GM12878 (cell line): ENCODE data around the gene POLD2. TPM values are rescaled to one million over a fixed set of nuclear protein-coding genes. Genes with fewer than 3 reads are reported as not detected.

Experiments used
- ATAC-seq: fragments of 200-7000 bp; cut with Tn5 transposase; 3 replicates; pipeline ENCODE4 v1.9.1; 2020; ENCODE audit warnings: mild to moderate bottlenecking, moderate library complexity
- BruUV-seq: library from RNA; stranded (reverse); fragments of 400-500 nt; replicated peaks from 2 replicates; lab custom pipeline; 2021; lab: Mats Ljungman, UMichigan
- CTCF ChIA-PET: fragments of 300-600 bp; sonication (Branson Sonifier 250); formaldehyde crosslinking; extraction: SDS; loops from one replicate; lab custom pipeline; 2021; ENCODE audit warnings: inconsistent platforms; lab: Yijun Ruan, JAX
- POLR2A ChIA-PET: fragments of 350-600 bp; formaldehyde crosslinking; extraction: SDS; loops from one replicate; lab custom pipeline; 2021; ENCODE audit warnings: inconsistent platforms; lab: Charles Lee
- RAD21 ChIA-PET: fragments of 300-600 bp; sonication (Branson Sonifier 250); formaldehyde crosslinking; loops from one replicate; lab custom pipeline; 2023; ENCODE audit warnings: antibody characterized with exemption; ENCODE audit not compliant: unreplicated experiment; lab: Charles Lee
- SMC1A ChIA-PET: fragments of 300-600 bp; sonication (Branson Sonifier 250); formaldehyde crosslinking; loops from one replicate; lab custom pipeline; 2023; ENCODE audit not compliant: unreplicated experiment, uncharacterized antibody; lab: Charles Lee
- DNase-seq: peaks from one replicate; pipeline ENCODE4 v3.0.0-alpha.2; 2011; ENCODE audit warnings: low read depth, low spot score
- FAIRE-seq: peaks from 3 replicates; lab custom pipeline; 2011; peaks lifted over from hg19 to GRCh38; lab: Jason Lieb, UNC
- H2AFZ ChIP-seq: 2 replicates; pipeline ENCODE4 v1.6.0; 2011; ENCODE audit warnings: low read depth, low read length, control low read depth; ENCODE audit not compliant: control insufficient read depth
- H3K27ac ChIP-seq: 2 replicates; pipeline ENCODE4 v1.5.1; 2011; ENCODE audit warnings: control low read depth; ENCODE audit not compliant: control insufficient read depth, insufficient read depth
- H3K27me3 ChIP-seq, 2 experiments: replicated peaks in 1 of 2; 2 replicates each; pipeline versions ENCODE4 v1.6.0 to v1.6.1; 2011; ENCODE audit warnings: low read length in 1 of 2; ENCODE audit not compliant: control insufficient read depth in 2 of 2, insufficient read depth in 2 of 2
- H3K36me3 ChIP-seq, 2 experiments: 2 replicates each; pipeline ENCODE4 v1.5.1; 2011; ENCODE audit warnings: low read length in 1 of 2; ENCODE audit not compliant: control insufficient read depth in 2 of 2, insufficient read depth in 2 of 2
- H3K4me1 ChIP-seq: 2 replicates; pipeline ENCODE4 v1.6.1; 2011; ENCODE audit warnings: mild to moderate bottlenecking, low read length, moderate library complexity, mixed read lengths; ENCODE audit not compliant: control insufficient read depth, insufficient read depth
- H3K4me2 ChIP-seq: 2 replicates; pipeline ENCODE4 v1.6.0; 2011; ENCODE audit warnings: control low read depth; ENCODE audit not compliant: control insufficient read depth, insufficient read depth
- H3K4me3 ChIP-seq: fragments of 200-600 bp; sonication (generic); 2 replicates; pipeline ENCODE4 v1.5.1; 2016
- H3K79me2 ChIP-seq: 2 replicates; pipeline ENCODE4 v1.6.0; 2011; ENCODE audit warnings: low read length; ENCODE audit not compliant: control insufficient read depth, insufficient read depth
- H3K9ac ChIP-seq: 2 replicates; pipeline ENCODE4 v1.8.0; 2011; ENCODE audit warnings: low read length, control low read depth, mixed read lengths; ENCODE audit not compliant: control insufficient read depth, insufficient read depth
- H3K9me3 ChIP-seq: replicated peaks from 3 replicates; pipeline ENCODE4 v1.5.1; 2011; ENCODE audit warnings: mild to moderate bottlenecking, low read length; ENCODE audit not compliant: control insufficient read depth, insufficient read depth
- H4K20me1 ChIP-seq: 2 replicates; pipeline ENCODE4 v1.6.0; 2011; ENCODE audit not compliant: control insufficient read depth, insufficient read depth
- HDAC6 ChIP-seq: fragments of 200-600 bp; sonication (generic); IDR thresholded peaks from one replicate; pipeline ENCODE4 v1.8.0; 2017; ENCODE audit warnings: antibody characterized with exemption; ENCODE audit not compliant: unreplicated experiment
- JUND ChIP-seq: IDR thresholded peaks from 2 replicates; pipeline ENCODE4 v1.6.1; 2012; ENCODE audit warnings: low read depth, mild to moderate bottlenecking, low read length, improper control_type of control experiment, moderate library complexity
- LARP7 ChIP-seq: fragments of 450-650 bp; IDR thresholded peaks from 2 replicates; pipeline ENCODE4 v1.6.1; 2017; ENCODE audit warnings: mild to moderate bottlenecking
- MYB ChIP-seq: fragments of 150-350 bp; IDR thresholded peaks from 2 replicates; pipeline ENCODE4 v1.6.1; 2014; ENCODE audit warnings: mild to moderate bottlenecking, low read depth, low read length, borderline replicate concordance
- SRF ChIP-seq, 2 experiments: IDR thresholded peaks; 2 replicates each; pipeline ENCODE4 v1.6.1; 2011; ENCODE audit warnings: low read depth in 2 of 2, low read length in 2 of 2, mild to moderate bottlenecking in 1 of 2, moderate library complexity in 1 of 2
- ZNF207 ChIP-seq: fragments of 450-650 bp; IDR thresholded peaks from 2 replicates; pipeline ENCODE4 v1.6.1; 2014; ENCODE audit warnings: antibody characterized with exemption, mild to moderate bottlenecking, borderline replicate concordance
- ZZZ3 ChIP-seq: IDR thresholded peaks from 2 replicates; pipeline ENCODE4 v1.6.1; 2011; ENCODE audit warnings: low read depth; ENCODE audit not compliant: control insufficient read depth, insufficient read length
- WGBS: methylation state at CpG from one replicate; pipeline ENCODE4 v1.1.6; 2016; ENCODE audit warnings: low lambda C conversion rate; ENCODE audit not compliant: insufficient replicate concordance, insufficient coverage; ENCODE audit errors: missing lambda C conversion rate; 5-methylcytosine and 5-hydroxymethylcytosine counted together
- in situ Hi-C: fragments of 300-500 bp; cut with MboI; formaldehyde crosslinking; loops from 9 replicates; pipeline ENCODE4 v1.14.3; 2018; ENCODE audit warnings: mixed read lengths
- intact Hi-C: fragments of 100-400 bp; cut with micrococcal nuclease; formaldehyde crosslinking; loops from one replicate; pipeline ENCODE4 v1.14.2; 2022; ENCODE audit not compliant: unreplicated experiment
- polyA plus RNA-seq, 11 experiments: library from polyadenylated mRNA; depleted of rRNA in 4 of 11; unstranded in 6 of 11; stranded (reverse) in 5 of 11; fragments of >200 nt; fragmentation: Nextera tagmentation in 4 of 11; fragmentation: Illumina TruSeq in 1 of 11; extraction: Ambion mirVana in 4 of 11; extraction: Trizol in 1 of 11; gene quantifications; 1 replicate in 1 of 11; 2 replicates in 10 of 11; pipeline versions ENCODE4 v1.2.1 to v1.2.3, GENCODE V29; 2011 to 2016; ENCODE audit warnings: inconsistent platforms in 2 of 11, missing spikeins in 2 of 11, low read depth in 1 of 11
- total RNA-seq, 4 experiments: library from RNA; depleted of rRNA in 3 of 4; stranded (reverse); fragments of >200 nt in 3 of 4; fragmentation: Illumina TruSeq in 1 of 4; extraction: Trizol in 1 of 4; gene quantifications; 2 replicates each; pipeline versions ENCODE4 v1.2.1 to v1.2.3, GENCODE V29; 2013 to 2021
- TF ChIP-seq, protein P1 (sequence below), 3 experiments: IDR thresholded peaks in 2 of 3; conservative IDR thresholded peaks in 1 of 3; 2 replicates each; pipeline ENCODE4 v1.5.1; 2011; ENCODE audit warnings: low read depth in 3 of 3, low read length in 3 of 3, mild to moderate bottlenecking in 3 of 3, control low read depth in 2 of 3, moderate library complexity in 2 of 3, inconsistent platforms in 1 of 3, mixed read lengths in 1 of 3; ENCODE audit not compliant: control insufficient read depth in 2 of 3, insufficient read depth in 1 of 3; ENCODE audit errors: extremely low read depth in 1 of 3
- TF ChIP-seq, protein P2 (sequence below): fragments of 450-650 bp; formaldehyde crosslinking; IDR thresholded peaks from 2 replicates; pipeline ENCODE4 v1.4.0; 2022; ENCODE audit warnings: mild to moderate bottlenecking, moderate library complexity
- TF ChIP-seq, protein P3 (sequence below): fragments of 450-650 bp; IDR thresholded peaks from 2 replicates; pipeline ENCODE4 v1.6.1; 2018; ENCODE audit warnings: mild to moderate bottlenecking, low read depth, moderate library complexity; ENCODE audit not compliant: partially characterized antibody
- TF ChIP-seq, protein P4 (sequence below): IDR thresholded peaks from 2 replicates; pipeline ENCODE4 v1.6.1; 2012; ENCODE audit warnings: mild to moderate bottlenecking, low read depth, low read length

Gene POLD2
- total and polyA plus RNA-seq, 10 of the 15 experiments (the other 5 are each of a cell fraction or from before 2014, with no cell fraction given), result 19.1 to 287 (median 169) TPM

DNA sequence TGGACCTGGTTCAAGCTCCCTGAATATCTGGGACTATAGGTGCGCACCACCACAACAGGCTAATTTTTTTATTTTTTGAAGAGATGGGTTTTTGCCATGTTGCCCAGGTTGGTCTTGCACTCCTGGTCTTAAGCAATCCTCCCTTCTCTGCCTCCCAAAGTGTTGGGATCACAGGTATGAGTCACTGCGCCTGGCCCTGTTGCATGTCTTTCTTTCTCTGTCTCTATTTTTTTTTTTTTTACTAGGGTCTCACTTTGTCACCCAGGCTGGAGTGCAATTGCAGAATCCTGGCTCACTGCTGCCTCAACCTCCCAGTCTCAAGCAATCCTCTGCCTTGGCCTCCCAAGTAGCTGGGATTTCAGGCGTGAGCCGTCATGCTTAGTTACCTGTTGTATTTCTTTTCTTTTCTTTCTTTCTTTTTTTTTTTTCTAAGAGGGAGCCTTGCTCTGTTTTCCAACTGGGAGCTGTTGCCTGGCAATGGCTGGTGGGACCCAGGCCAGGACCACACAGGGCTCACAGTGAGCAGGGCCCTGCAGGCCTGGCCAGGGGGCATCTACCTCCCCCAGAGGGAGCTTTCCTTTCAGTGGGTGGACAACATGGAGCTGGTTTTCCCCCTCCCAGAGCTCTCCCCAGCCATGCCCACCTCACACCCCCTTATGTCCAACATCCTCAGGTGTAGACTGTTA is 11.7 kb upstream of the POLD2 start:
- BruUV-seq, result no TSS peak
- no peak for FAIRE-seq
- TF ChIP-seq HDAC6 (no peak), LARP7 (no peak), MYB (no peak), ZZZ3 (no peak), SRF (IDR thresholded peaks at IDR 0.05; ENCODE audit: low read depth in 2 of 2, low read length in 2 of 2) (no peak), ZNF207 (no peak), JUND (no peak)
- TF ChIP-seq, protein P1, sequence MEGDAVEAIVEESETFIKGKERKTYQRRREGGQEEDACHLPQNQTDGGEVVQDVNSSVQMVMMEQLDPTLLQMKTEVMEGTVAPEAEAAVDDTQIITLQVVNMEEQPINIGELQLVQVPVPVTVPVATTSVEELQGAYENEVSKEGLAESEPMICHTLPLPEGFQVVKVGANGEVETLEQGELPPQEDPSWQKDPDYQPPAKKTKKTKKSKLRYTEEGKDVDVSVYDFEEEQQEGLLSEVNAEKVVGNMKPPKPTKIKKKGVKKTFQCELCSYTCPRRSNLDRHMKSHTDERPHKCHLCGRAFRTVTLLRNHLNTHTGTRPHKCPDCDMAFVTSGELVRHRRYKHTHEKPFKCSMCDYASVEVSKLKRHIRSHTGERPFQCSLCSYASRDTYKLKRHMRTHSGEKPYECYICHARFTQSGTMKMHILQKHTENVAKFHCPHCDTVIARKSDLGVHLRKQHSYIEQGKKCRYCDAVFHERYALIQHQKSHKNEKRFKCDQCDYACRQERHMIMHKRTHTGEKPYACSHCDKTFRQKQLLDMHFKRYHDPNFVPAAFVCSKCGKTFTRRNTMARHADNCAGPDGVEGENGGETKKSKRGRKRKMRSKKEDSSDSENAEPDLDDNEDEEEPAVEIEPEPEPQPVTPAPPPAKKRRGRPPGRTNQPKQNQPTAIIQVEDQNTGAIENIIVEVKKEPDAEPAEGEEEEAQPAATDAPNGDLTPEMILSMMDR (IDR thresholded peaks at IDR 0.05 in 2 of 3, conservative IDR thresholded peaks at IDR 0.05 in 1 of 3; ENCODE audit: control insufficient read depth in 2 of 3, extremely low read depth in 1 of 3, insufficient read depth in 1 of 3, low read depth in 3 of 3, low read length in 3 of 3), result no peak
- TF ChIP-seq, protein P2, sequence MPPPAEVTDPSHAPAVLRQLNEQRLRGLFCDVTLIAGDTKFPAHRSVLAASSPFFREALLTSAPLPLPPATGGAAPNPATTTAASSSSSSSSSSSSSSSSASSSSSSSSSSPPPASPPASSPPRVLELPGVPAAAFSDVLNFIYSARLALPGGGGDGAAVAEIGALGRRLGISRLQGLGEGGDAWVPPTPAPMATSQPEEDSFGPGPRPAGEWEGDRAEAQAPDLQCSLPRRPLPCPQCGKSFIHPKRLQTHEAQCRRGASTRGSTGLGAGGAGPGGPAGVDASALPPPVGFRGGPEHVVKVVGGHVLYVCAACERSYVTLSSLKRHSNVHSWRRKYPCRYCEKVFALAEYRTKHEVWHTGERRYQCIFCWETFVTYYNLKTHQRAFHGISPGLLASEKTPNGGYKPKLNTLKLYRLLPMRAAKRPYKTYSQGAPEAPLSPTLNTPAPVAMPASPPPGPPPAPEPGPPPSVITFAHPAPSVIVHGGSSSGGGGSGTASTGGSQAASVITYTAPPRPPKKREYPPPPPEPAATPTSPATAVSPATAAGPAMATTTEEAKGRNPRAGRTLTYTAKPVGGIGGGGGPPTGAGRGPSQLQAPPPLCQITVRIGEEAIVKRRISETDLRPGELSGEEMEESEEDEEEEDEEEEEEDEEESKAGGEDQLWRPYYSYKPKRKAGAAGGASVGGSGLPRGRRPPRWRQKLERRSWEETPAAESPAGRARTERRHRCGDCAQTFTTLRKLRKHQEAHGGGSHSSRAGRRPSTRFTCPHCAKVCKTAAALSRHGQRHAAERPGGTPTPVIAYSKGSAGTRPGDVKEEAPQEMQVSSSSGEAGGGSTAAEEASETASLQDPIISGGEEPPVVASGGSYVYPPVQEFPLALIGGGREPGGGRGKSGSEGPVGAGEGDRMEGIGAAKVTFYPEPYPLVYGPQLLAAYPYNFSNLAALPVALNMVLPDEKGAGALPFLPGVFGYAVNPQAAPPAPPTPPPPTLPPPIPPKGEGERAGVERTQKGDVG, result no peak
- TF ChIP-seq, protein P3, sequence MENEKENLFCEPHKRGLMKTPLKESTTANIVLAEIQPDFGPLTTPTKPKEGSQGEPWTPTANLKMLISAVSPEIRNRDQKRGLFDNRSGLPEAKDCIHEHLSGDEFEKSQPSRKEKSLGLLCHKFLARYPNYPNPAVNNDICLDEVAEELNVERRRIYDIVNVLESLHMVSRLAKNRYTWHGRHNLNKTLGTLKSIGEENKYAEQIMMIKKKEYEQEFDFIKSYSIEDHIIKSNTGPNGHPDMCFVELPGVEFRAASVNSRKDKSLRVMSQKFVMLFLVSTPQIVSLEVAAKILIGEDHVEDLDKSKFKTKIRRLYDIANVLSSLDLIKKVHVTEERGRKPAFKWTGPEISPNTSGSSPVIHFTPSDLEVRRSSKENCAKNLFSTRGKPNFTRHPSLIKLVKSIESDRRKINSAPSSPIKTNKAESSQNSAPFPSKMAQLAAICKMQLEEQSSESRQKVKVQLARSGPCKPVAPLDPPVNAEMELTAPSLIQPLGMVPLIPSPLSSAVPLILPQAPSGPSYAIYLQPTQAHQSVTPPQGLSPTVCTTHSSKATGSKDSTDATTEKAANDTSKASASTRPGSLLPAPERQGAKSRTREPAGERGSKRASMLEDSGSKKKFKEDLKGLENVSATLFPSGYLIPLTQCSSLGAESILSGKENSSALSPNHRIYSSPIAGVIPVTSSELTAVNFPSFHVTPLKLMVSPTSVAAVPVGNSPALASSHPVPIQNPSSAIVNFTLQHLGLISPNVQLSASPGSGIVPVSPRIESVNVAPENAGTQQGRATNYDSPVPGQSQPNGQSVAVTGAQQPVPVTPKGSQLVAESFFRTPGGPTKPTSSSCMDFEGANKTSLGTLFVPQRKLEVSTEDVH, result no peak
- TF ChIP-seq, protein P4, sequence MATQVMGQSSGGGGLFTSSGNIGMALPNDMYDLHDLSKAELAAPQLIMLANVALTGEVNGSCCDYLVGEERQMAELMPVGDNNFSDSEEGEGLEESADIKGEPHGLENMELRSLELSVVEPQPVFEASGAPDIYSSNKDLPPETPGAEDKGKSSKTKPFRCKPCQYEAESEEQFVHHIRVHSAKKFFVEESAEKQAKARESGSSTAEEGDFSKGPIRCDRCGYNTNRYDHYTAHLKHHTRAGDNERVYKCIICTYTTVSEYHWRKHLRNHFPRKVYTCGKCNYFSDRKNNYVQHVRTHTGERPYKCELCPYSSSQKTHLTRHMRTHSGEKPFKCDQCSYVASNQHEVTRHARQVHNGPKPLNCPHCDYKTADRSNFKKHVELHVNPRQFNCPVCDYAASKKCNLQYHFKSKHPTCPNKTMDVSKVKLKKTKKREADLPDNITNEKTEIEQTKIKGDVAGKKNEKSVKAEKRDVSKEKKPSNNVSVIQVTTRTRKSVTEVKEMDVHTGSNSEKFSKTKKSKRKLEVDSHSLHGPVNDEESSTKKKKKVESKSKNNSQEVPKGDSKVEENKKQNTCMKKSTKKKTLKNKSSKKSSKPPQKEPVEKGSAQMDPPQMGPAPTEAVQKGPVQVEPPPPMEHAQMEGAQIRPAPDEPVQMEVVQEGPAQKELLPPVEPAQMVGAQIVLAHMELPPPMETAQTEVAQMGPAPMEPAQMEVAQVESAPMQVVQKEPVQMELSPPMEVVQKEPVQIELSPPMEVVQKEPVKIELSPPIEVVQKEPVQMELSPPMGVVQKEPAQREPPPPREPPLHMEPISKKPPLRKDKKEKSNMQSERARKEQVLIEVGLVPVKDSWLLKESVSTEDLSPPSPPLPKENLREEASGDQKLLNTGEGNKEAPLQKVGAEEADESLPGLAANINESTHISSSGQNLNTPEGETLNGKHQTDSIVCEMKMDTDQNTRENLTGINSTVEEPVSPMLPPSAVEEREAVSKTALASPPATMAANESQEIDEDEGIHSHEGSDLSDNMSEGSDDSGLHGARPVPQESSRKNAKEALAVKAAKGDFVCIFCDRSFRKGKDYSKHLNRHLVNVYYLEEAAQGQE, result no peak

More for the DNA sequence above, 11.7 kb upstream of the POLD2 start:
- intact Hi-C loops, result no loop called here
- in situ Hi-C loops, result no loop called here
- ChIA-PET RAD21 (no interaction called here), CTCF (no interaction called here), SMC1A (no interaction called here), POLR2A (no interaction called here)
- H3K9me3 ChIP-seq, result no peaks in the 10 kb centered on the region
- DNase-seq (no peak), ATAC-seq (no peak)
- no peaks in the 10 kb centered on the region for H3K79me2 ChIP-seq
- H2AFZ ChIP-seq, result no peak overlapping the region
- no peaks in the 10 kb centered on the region for H4K20me1 ChIP-seq
- no peak overlapping the region for H3K9ac ChIP-seq
- H3K27ac ChIP-seq, result no peak overlapping the region
- H3K4me2 ChIP-seq, result no peak overlapping the region
- no peaks in the 10 kb centered on the region; a peak in 1 of 4 replicates for H3K27me3 ChIP-seq
- no peak overlapping the region for H3K4me3 ChIP-seq
- 51% methylated on average over 4 of the region's 4 CpGs for WGBS
- H3K36me3 ChIP-seq, result no peaks in the 10 kb centered on the region
- no peaks in the 10 kb centered on the region for H3K4me1 ChIP-seq
